Posterior cingulate gyrus (tissue), 11 donors: ENCODE results near the gene AEBP1.

Experiments used
- DNase-seq, 10 donors: peaks; one replicate each; pipeline versions ENCODE4 v3.0.0 to v3.0.0-alpha.2; 2020 to 2021; ENCODE audit warnings: mixed read lengths in 3 of 10
- intact Hi-C: fragments of 100-400 bp; cut with DNase I; formaldehyde crosslinking; loops from one replicate; pipeline ENCODE4 v1.15.1; 2023

The AEBP1 gene

DNA sequence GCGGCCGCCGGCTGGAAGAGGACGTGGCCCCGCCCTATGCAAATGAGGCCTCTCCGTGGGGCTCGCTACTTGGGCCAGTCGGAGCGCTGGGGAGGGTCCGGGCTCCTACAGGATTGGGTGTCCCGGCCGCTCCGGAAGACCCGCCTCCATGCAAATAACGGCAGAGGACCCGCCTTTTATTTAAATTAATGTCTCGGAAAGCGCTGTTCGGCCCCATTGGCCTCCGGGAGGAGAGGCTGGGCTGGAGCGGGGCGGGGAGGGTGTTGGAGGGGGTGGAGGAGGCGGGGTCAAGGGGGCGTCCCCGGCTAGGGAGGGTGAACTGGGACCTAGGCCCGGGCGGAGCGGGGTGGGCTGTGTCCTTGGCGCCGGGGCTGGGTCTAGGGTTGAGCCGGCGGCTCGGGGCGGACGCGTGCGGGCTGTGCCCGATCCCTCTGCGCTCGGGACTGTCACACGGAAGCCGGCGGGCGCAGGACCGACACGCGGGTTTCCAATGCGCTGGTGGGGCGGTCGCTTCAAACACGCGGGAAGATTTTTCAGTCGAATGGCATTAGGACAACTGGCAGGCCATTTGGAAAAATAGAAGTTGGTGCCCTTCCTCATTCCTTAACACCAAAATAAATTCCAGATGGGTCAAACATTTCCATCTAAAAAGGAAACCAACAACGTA lies 21.5 kb upstream of the AEBP1 start:
- intact Hi-C loops, result loop anchor here (1.0 to 5.0 kb wide), 3 partner anchors 35 to 120 kb away; partner anchors contain the start of genes POLD2 and YKT6
- peak; percentile 93 to 100 (median 98) for DNase-seq

DNA sequence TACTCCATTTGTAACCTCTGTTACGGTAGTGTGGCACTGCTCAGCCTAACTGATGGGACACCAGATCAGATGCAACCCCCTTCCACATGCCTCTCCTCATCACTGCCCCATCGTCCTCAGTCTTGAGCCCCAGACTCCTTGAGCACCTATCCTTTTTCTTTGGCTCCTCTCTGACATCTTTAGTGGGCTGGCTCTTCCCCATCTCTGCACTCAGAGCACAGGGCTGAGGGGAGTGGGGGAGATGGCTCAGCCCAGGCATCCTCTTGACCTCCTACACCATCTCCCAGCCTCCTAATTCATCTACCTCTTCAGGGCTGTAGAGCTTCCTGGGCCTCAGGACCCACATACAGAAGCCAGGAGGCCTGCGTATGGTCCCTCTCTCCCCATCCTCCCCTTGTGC lies 20.3 kb upstream of the AEBP1 start:
- DNase-seq, result peak in 2 of 10 donors; percentile 9 to 16
- intact Hi-C loops, result loop anchor here (5.0 kb wide), 2 partner anchors 36 to 119 kb away; partner anchors contain the start of gene YKT6

DNA sequence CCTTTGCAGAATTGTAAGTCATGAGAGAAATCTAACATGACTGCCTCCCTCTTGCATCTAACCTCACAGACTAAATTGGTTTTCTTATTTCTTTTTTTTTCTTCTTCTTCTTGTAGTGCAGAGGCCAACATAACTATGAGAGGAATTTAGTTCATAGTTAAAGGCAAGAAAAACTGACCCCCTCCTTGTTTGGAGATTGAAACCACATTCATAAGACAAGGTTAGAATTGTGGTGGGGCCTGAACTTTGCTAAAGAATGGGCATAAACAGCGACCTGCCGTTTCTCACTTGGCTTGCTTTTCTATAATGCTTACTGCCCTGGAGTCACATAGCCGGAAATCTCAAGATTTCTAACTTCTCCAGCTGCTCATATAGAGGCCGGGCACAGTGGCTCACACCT lies 19.4 kb upstream of the AEBP1 start:
- intact Hi-C loops, result loop anchor here (5.0 kb wide), 2 partner anchors 37 to 118 kb away; partner anchors contain the start of gene YKT6
- DNase-seq, result no peak

DNA sequence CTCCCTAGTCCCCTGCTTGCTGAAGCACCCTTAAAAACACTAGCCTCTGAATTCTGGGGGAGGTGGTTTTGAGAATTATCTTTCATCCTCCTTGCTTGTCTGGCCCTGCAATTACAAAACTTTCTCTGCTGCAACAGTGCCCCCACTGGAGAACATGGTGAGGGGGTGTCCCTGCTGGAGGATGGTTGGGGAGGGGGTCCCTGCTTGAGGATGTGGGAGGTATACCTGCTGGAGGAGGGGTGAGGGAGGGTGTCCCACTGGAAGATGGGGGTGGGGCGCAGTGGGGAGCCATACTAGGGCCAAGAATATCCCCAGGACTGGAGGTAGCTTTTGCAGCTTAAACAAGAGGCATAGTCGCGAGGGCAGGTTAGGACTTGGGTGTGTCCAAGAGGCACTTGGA lies 18.6 kb upstream of the AEBP1 start:
- intact Hi-C loops, result no loop called here

DNA sequence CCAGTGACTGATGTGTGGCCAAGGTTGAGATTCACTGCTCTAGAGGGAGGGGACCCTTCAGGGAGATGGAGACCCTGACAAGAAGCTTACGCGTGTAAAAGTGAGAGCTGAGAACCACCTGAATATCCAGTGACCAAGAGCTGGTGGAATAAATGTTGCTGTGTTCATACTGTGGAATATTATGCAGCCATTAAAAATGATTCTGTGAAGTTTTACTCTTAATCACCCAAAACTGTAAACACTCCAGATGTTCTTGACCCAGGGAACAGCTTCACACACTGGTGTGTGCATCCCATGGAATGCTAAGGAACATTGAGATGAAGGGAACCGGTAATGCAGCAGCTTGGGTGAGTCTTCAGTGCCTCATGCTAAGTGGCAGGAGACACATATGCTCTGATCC lies 17.5 kb upstream of the AEBP1 start:
- intact Hi-C loops, result no loop called here
- DNase-seq, result peak in 1 of 10 donors; percentile 14

More for the DNA sequence above, 18.6 kb upstream of the AEBP1 start:
- peak in 3 of 10 donors; percentile 14 to 46 (median 36) for DNase-seq

DNA sequence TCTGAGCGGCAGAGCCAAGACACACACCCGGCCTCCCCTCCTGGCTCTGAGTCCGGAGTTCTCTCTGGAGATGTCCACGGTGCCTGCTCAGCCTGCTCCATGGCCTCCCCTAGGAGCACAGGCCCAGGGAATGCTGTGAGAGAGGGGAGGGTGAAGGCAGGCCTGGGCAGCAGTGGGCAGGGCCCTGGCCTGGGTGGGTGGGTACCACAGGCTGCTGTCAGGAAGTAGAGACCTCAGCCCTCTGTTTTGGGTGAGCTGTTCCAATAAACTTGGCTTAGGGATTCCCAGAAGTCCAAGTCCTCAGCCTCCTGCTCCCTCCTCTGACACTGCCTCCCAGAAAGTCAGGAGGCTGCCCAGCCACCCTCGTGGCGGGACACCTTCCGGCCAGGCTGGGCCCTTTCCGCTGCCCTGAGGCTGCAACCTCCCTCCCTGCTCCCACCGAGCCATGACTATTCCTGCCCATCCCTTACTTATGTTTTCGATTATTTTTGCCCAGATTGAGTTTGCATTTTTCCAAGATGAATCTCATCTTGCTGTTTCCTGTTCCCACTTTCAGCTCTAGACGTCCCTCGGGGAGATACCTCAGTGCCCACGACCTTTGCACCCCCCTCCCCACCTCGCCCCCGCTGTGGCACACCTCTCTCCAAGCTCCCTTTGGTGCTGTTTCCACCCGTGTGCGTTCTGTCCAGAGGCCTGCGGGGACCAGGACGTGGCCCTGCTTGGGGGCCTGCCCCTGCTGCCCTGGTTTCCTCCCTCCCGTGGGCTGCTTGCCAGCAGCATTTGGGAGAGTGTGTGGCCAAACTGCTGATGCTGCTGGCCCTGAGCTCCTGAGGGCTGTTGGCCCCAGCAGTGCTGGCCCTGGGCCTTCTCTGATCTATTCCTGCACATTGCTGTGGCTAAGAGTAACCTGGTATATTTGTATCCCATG lies 16.0 kb upstream of the AEBP1 start:
- DNase-seq, result peak in 5 of 10 donors; percentile 46 to 87 (median 74)
- intact Hi-C loops, result no loop called here

DNA sequence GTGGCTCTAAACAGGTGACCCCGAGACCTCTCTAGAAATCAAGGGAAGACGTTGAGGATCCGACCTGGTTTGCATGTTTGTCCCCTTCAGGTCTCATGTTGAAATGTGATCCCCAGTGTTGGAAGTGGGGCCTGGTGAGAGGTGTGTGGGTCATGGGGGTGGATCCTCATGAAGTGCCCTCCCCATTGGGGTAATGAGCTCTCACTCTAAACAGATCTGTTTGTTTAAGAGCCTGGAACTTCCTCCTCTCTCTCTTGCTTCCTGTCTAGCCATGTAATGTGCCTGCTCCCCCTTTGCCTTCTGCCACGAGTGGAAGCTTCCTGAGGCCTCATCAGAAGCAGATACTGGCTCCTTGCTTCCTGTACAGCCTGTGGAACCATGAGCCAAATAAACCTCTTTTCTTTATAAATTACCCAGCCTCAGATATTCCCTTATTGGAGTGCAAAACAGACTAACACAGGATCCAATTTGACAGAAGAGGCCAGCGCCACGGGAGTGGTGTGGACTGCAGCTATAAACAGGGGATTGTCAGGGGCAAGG lies 11.0 kb upstream of the AEBP1 start:
- DNase-seq, result peak in 2 of 10 donors; percentile 10 to 13
- intact Hi-C loops, result no loop called here

DNA sequence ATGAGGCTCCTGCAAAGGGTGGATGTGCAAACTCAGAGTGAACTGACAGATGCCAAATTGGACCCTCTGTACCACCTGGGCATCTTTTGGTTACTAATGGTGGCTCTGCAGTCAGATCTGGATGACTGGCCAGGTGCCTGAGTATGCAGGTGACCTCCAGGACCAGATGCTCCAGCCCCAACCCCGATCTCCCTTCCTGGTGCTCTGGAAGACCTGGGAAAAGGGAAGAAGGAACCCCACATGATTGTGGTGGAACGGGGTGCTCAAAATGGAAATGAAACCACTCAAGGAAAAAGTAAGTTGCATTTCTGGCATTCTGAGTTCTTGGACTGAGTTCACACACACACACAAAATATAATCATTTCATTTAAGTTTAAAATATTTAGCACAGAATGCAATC lies 9.8 kb upstream of the AEBP1 start:
- DNase-seq, result peak in 1 of 10 donors; percentile 51
- intact Hi-C loops, result no loop called here

DNA sequence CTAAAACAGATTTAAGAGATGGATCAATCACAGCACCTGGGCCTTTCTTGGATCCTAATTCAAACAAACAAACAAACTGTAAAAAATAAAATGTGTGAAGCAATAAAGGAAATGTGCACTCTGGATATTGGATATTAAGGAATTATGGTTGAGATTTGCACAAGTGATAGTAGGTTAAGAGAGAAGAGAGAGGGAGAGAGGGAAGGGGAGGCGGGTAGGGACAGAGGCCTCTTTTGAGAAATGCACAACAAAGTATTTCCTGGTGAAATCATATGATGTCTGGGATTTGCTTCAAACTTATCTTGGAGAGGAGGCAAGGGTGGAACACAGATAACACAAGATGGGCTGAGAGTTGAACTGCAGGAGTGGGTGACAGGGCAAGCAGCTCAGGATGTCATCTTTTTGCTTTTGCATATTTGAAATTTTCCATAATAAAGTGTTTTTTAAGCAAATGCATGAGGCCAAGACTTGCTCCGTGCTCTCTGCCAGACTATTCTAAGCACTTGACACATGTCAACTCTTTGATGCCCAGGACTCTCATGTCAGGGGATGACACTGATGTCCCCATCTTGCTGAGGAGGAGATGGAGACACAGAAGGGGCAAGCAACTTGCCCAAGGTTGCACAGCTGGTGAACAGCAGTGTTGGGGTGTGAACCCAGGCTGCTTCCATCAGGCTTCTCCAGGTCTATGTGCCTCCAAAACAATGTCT lies 9.1 kb upstream of the AEBP1 start:
- DNase-seq, result peak in 1 of 10 donors; percentile 11
- intact Hi-C loops, result no loop called here

DNA sequence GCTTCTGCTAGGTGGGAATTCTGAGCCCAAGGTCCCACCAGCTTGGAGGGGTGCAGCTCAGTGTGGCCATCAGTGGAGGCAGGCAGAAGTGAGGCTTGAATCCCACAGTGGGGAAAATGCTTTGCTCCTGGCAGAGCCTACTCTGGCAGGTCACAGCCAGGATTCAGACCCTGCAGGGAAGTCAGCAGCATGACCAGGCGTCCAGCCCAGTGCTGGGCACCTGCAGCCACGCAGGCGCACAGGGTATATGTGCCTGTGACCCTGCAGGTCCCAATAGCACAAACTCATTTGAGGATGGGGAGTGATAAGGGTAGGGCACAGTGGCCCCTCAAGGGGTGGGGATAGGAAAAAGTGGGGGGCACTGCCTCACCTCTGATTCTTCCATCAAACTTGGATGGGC lies 8.4 kb upstream of the AEBP1 start:
- intact Hi-C loops, result no loop called here
- peak in 1 of 10 donors; percentile 51 for DNase-seq

DNA sequence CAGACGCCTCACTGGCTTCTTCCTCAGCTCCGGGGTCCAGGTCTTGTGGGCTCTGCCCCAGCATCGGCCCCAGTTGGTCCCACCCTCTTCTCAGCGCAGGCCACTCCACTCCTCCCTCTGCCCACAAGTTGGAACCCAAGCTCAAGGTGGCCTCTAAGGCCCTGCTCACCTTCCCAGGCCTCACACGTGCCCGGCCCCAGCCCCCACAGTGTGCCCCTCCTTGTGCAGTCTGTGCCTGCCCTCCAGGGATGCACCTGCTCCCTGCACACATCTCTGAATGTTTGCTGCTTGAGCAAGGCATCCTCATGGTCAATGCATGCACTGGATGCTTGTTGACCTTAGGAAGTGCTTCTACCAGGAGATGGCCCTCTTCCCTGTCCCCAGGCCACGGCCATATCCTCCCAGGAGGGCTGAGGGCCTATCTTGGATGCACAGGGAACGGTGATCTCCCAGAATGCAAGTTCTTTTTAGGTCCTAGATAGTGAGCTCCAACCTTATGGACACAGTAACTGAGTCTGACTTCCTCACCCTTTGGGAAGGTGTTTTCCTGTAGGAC lies 7.7 kb upstream of the AEBP1 start:
- no peak for DNase-seq
- intact Hi-C loops, result no loop called here

DNA sequence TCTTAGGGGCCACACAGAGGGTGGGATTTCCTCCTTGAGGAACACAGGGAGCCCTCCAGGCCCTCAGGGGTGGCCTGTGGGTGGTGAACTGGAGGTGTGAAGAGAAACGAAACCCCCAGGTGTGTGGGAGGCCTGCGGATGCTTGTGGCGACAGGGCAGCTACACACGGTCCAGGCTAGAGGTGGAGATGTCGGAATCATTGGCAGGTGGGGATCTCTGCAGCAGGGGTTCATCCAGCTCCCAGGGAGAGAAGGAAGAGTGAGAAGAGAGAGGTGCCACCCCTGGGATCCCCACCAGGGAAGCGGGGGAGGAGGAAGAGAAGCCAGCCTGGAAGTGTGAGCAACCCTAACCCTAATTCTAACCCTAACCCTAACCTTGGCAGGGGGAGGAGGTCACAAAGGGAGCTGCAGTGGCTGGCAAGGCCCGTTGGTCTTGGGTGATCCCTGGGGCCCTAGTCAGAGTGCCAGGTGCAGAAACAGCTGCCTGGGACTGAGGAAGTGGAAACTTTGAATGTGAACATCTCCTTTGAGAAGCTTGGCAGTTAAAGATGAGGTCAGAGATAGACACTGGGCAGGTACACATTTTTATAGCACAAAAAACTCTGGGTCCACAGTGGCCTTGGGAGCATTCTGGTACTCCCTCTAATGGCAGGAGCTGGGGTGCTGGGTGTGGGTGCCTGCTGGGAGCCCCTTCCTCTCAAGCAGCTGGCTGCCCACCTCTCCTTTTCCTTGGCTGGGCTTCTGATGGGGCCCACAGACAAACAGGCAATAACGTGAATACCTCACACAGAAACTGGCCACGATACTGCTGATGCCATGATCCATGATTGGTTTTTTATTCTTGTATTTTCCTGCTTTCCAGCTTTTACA lies 6.8 kb upstream of the AEBP1 start:
- intact Hi-C loops, result no loop called here
- DNase-seq, result no peak

DNA sequence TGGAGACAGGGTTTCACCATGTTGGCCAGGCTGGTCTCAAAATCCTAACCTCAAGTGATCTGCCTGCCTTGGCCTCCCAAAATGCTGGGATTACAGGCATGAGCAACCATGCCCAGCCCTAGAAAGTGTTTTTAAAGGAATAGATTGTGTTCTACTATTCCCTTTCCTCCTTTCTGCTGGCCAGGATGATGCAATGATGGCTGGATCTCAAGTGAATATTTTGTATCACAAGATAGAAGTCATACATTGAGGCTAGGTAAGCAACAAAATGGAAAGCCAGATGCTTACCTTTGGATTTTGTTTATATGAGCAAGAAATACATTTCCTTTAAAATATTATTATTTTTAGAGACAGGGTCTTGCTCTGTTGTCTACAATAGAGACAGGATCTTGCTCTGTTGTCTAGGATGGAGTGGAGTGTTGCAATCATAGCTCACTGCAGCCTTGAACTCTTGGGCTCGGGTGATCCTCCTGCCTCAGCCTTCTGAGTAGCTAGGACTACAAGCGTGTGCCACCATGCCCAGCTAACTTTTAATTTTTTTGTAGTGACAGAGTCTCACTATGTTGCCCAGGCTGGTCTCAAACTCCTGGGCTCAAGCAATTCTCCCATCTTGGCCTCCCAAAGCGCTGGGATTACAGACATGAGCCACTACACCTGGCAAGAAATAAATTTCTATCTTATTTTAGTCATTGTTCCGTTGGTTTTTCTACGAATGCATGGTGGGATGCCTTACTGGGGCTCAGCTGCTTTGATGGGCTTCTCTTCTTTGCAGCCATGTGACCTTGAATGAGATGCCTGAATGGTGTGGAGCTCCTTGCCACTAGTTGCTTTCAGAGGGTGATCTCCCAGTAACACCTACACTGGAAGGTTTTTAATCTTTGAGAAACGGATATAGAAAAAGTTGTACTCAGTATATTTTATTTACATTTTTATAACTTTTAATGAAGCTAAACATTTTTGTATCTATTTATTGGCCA lies 5.8 kb upstream of the AEBP1 start:
- intact Hi-C loops, result no loop called here

DNA sequence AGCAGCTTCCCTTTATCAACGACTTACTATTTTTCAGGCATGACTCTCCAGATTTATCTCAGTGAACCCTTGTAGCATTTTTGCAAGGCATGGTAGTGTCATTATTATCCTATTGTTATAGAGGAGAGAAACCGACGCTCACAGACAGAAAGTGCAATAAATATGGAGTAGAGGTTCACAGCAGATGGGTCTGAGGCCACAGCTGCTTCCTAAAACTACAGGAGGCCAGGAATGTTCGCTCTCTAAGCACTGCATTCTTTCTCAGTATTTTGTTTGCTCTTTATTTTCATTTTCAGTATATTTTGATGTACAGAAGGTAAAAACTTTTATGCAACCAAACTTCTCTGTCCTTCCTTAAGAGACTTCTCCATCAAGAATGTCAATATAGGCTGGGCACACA lies 4.5 kb upstream of the AEBP1 start:
- intact Hi-C loops, result no loop called here
- no peak for DNase-seq

More for the DNA sequence above, 5.8 kb upstream of the AEBP1 start:
- DNase-seq, result no peak

DNA sequence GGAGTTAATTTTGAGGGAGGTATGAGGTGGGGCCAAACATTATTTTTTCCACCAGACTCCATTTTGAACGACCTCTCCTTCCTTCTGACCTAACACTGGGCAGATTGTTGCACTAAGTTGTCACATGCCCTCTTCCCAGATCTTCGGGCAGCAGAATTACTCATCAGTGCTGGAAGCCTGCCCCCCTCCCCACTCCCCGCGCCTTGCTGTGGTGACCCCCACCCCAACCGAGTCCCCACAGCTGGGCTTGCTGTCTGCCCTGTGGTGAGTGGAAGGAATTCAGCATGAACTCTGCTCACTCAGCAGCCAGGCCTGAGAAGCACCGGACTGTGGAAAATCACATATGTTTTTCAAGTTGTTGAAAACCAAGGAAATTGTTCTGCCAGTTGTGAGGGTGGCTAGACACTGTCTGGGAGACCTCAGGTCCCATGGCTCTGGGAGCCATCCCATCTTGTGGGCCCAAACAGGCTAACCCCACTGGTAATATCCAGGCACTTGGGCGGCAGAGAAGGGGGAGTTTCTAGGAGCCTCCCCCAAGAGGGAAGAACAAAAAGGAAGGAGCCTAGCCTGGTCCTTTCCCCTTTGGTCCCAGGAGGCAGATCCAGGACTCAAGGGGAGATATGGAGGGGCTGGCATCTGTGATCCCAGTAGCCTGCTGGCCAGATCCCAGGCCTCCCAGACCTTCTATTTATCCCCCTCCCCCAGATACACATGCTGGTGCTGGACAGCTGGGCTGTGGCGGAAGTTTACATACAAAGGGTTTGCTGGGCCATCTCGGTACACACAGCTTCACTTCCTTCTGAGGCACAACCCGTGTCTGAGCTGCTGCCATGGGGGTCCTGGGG lies 3.5 kb upstream of the AEBP1 start:
- intact Hi-C loops, result no loop called here
- DNase-seq, result peak in 4 of 10 donors; percentile 38 to 86 (median 58)

DNA sequence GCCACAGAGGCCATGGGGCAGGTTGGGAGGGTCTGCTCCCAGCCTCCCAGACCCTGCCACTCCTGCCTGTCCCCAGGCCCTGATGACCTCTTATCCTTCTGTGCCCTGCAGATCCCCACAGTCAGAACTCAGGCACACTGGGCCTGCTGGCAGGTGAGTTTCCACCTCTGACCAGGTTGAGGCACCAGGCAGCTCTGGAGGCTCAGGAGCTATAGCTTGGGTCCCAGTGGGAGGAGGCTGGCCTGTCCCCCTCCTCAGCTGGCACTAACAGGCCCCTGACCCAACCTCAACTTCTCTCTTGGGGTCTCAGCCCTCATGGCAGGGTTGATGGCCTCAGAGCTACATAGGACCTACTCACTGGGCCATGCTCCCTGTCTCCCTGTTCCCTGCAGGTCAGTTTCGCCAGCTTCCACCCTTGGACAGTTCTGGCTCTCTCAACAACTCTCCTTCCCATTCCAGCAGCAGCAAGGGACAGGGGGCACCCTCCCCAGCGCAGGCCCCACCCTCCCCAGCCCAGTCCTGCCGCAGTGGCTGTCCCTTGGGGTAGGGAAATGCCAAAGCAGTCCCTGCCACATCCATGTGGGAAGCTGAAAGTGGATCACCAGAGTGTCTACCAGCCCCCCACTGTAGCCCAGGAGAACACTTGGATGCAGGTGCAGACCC lies 2.7 kb upstream of the AEBP1 start:
- peak in 2 of 10 donors; percentile 17 to 55 for DNase-seq

More for the DNA sequence above, 2.7 kb upstream of the AEBP1 start:
- intact Hi-C loops, result no loop called here
